Fibroblast of lung (primary cell): ENCODE results near the gene RAPH1. TPM values are rescaled to one million over a fixed set of nuclear protein-coding genes. Genes with fewer than 3 reads are reported as not detected.

Experiments
- DNase-seq, 2 donors: peaks; one replicate each; pipeline versions ENCODE4 v3.0.0 to v3.0.0-alpha.2; 2010; ENCODE audit warnings: low read depth in 2 of 2
- H2AFZ ChIP-seq: 2 replicates; pipeline ENCODE4 v1.5.1; 2012; ENCODE audit warnings: low read length, control low read depth, inconsistent platforms
- H3K27ac ChIP-seq: 2 replicates; pipeline ENCODE4 v1.5.1; 2011; ENCODE audit warnings: low read length, control low read depth; ENCODE audit not compliant: insufficient read depth
- H3K27me3 ChIP-seq: 2 replicates; pipeline ENCODE4 v1.5.1; 2011; ENCODE audit warnings: mild to moderate bottlenecking, low read length; ENCODE audit not compliant: control insufficient read depth, insufficient read depth
- H3K36me3 ChIP-seq: 2 replicates; pipeline ENCODE4 v1.5.1; 2011; ENCODE audit warnings: low read length; ENCODE audit not compliant: control insufficient read depth, insufficient read depth
- H3K4me1 ChIP-seq: 2 replicates; pipeline ENCODE4 v1.5.1; 2011; ENCODE audit warnings: low read length; ENCODE audit not compliant: control insufficient read depth, insufficient read depth; ENCODE audit errors: extremely low read depth
- H3K4me2 ChIP-seq: 2 replicates; pipeline ENCODE4 v1.5.1; 2011; ENCODE audit warnings: low read length, control low read depth; ENCODE audit not compliant: insufficient read depth; ENCODE audit errors: extremely low read depth
- H3K4me3 ChIP-seq, 4 experiments: fragments of 200-600 bp in 1 of 4; sonication (generic) in 1 of 4; replicated peaks in 1 of 4; 2 replicates each; pipeline ENCODE4 v1.5.1; 2011 to 2016; ENCODE audit warnings: low read length in 4 of 4, low read depth in 3 of 4, mild to moderate bottlenecking in 3 of 4, control low read depth in 2 of 4, inconsistent platforms in 1 of 4, mixed read lengths in 1 of 4; ENCODE audit not compliant: insufficient read depth in 1 of 4; ENCODE audit errors: control extremely low read depth in 1 of 4
- H3K79me2 ChIP-seq: 2 replicates; pipeline ENCODE4 v1.5.1; 2012; ENCODE audit warnings: mild to moderate bottlenecking, low read length, inconsistent platforms; ENCODE audit not compliant: control insufficient read depth, insufficient read depth
- H3K9ac ChIP-seq: 2 replicates; pipeline ENCODE4 v1.5.1; 2011; ENCODE audit warnings: mild to moderate bottlenecking, low read length, control low read depth; ENCODE audit not compliant: insufficient read depth
- H3K9me3 ChIP-seq: 2 replicates; pipeline ENCODE4 v1.5.1; 2012; ENCODE audit warnings: low read depth, low read length; ENCODE audit not compliant: control insufficient read depth, insufficient read depth
- H4K20me1 ChIP-seq: 2 replicates; pipeline ENCODE4 v1.5.1; 2011; ENCODE audit warnings: low read length; ENCODE audit not compliant: control insufficient read depth, insufficient read depth; ENCODE audit errors: extremely low read depth
- EZH2 ChIP-seq: IDR thresholded peaks from 2 replicates; pipeline ENCODE4 v1.5.1; 2012; ENCODE audit warnings: low read length, control low read depth, mild to moderate bottlenecking; ENCODE audit errors: missing control alignments
- polyA plus RNA-seq, 2 donors: library from polyadenylated mRNA; depleted of rRNA in 1 of 2; stranded (reverse) in 1 of 2; unstranded in 1 of 2; fragments of >200 nt; gene quantifications; 2 replicates each; pipeline ENCODE4 v1.2.1, GENCODE V29; 2011 to 2012; ENCODE audit warnings: missing spikeins in 1 of 2
- total RNA-seq: library from RNA; depleted of rRNA; stranded (reverse); fragments of >200 nt; gene quantifications from 2 replicates; pipeline ENCODE4 v1.2.1, GENCODE V29; 2014
- TF ChIP-seq, protein P1 (sequence below), 2 donors: IDR thresholded peaks in 1 of 2; conservative IDR thresholded peaks in 1 of 2; 1 replicate in 1 of 2; 2 replicates in 1 of 2; pipeline ENCODE4 v1.5.1; 2011 to 2012; ENCODE audit warnings: low read length in 2 of 2, control low read depth in 1 of 2, inconsistent platforms in 1 of 2, low read depth in 1 of 2, mild to moderate bottlenecking in 1 of 2

The RAPH1 gene
- total and polyA plus RNA-seq, 2 donors (not counting 1 experiment from before 2014, with no cell fraction given), result 14.1 to 21.1 TPM

DNA sequence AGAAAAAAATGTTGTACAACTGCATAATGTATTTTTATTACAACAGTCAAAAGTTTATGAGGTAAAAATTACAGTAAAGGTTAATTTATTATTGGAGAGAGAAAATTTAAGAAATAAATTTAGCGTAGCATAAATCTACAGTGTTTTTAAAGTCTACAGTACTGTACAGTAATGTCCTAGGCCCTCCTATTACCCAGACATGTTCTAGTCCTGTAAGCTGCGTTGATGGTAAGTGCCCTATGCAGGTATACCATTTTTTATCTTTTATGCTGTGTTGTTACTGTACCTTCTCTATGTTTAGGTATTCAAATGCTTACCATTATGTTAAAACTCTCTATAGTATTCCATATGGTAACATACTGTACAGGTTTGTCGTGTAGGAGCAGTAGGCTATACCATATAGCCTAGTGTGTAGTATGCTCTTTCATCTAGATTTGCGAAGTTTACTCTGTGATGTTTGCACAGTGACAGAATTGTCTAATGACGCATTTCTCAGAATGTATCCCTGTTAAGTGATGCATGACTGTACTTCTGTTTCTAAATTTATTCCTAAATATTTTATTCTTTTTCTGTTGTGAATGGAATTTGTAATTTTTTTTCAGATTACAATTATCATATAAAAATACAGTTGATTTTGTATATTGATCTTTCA lies 182.4 kb downstream of the RAPH1 start:
- Histone ChIP-seq H3K9ac (no peak overlapping the region), H3K4me2 (no peak overlapping the region), H3K4me1 (no peaks in the 10 kb centered on the region), H3K27ac (no peak overlapping the region), H2AFZ (no peak overlapping the region), H4K20me1 (no peaks in the 10 kb centered on the region), H3K4me3 (no peak overlapping the region), H3K9me3 (no peaks in the 10 kb centered on the region), H3K36me3 (no peaks in the 10 kb centered on the region), H3K79me2 (peaks cover 30% of the 10 kb centered on the region), H3K27me3 (no peaks in the 10 kb centered on the region)
- TF ChIP-seq, protein P1, sequence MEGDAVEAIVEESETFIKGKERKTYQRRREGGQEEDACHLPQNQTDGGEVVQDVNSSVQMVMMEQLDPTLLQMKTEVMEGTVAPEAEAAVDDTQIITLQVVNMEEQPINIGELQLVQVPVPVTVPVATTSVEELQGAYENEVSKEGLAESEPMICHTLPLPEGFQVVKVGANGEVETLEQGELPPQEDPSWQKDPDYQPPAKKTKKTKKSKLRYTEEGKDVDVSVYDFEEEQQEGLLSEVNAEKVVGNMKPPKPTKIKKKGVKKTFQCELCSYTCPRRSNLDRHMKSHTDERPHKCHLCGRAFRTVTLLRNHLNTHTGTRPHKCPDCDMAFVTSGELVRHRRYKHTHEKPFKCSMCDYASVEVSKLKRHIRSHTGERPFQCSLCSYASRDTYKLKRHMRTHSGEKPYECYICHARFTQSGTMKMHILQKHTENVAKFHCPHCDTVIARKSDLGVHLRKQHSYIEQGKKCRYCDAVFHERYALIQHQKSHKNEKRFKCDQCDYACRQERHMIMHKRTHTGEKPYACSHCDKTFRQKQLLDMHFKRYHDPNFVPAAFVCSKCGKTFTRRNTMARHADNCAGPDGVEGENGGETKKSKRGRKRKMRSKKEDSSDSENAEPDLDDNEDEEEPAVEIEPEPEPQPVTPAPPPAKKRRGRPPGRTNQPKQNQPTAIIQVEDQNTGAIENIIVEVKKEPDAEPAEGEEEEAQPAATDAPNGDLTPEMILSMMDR (conservative IDR thresholded peaks at IDR 0.05 in 1 of 2, IDR thresholded peaks at IDR 0.05 in 1 of 2; ENCODE audit: low read depth in 1 of 2, low read length in 2 of 2), result no peak
- no peak for TF ChIP-seq EZH2
- no peak for DNase-seq

DNA sequence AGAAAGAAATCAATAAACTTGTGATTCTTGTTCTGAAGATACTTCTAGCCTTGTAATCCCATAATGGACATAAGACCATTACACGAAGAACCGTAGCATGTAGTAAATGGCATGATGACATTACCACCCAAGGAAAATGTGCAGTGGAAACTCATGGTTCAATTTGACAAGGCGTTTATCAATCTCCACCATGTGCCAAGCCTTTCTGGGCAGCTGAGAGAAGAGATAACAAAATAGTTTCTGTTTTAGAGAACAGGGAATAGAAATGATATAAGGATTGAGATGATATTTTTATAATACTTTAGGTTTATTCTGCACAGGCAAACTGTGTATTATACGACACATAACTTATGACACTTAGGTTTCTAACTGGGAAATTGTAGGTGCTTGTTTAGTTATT lies 187.7 kb downstream of the RAPH1 start:
- Histone ChIP-seq H3K36me3 (no peaks in the 10 kb centered on the region), H3K4me3 (no peak overlapping the region), H3K4me1 (no peaks in the 10 kb centered on the region), H3K9ac (no peak overlapping the region), H4K20me1 (no peaks in the 10 kb centered on the region), H3K27me3 (no peaks in the 10 kb centered on the region), H3K27ac (no peak overlapping the region), H2AFZ (no peak overlapping the region), H3K79me2 (peaks cover 51% of the 10 kb centered on the region), H3K4me2 (no peak overlapping the region), H3K9me3 (no peaks in the 10 kb centered on the region)
- TF ChIP-seq, protein P1 (conservative IDR thresholded peaks at IDR 0.05 in 1 of 2, IDR thresholded peaks at IDR 0.05 in 1 of 2; ENCODE audit: low read depth in 1 of 2, low read length in 2 of 2), result no peak
- TF ChIP-seq EZH2, result no peak
- no peak for DNase-seq

DNA sequence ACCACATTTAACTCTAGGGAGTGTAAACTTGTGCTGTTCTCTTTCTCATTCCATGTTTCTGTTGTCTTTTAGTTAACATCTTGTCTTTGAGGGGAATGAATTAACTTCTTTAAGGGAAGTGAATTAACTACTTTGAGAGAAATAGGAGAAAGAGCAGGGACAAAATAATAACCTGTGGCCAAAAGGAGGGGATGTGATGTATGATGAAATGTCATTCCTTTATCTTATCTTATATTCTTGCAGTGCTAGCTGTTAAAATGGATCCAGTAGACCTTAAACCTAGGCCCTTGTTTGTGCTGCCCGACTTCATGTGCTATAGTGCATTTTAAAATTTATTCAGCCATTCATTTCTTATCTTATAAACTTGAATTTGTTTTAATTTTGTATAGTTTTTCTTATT lies 188.5 kb downstream of the RAPH1 start:
- no peak for DNase-seq
- Histone ChIP-seq H3K27me3 (no peaks in the 10 kb centered on the region), H3K9ac (no peak overlapping the region), H3K4me3 (no peak overlapping the region), H3K4me1 (no peaks in the 10 kb centered on the region), H3K27ac (no peak overlapping the region), H3K9me3 (no peaks in the 10 kb centered on the region), H4K20me1 (no peaks in the 10 kb centered on the region), H3K79me2 (peaks cover 50% of the 10 kb centered on the region), H2AFZ (no peak overlapping the region), H3K4me2 (no peak overlapping the region), H3K36me3 (no peaks in the 10 kb centered on the region)
- TF ChIP-seq, protein P1 (conservative IDR thresholded peaks at IDR 0.05 in 1 of 2, IDR thresholded peaks at IDR 0.05 in 1 of 2; ENCODE audit: low read depth in 1 of 2, low read length in 2 of 2), result no peak
- no peak for TF ChIP-seq EZH2
